Fibroblast of peridontal ligament (primary cell): ENCODE data around the gene SIGLEC5.

ENCODE experiments used
- DNase-seq: peaks from one replicate; pipeline ENCODE4 v3.0.0-alpha.2; 2010; ENCODE audit errors: extremely low read depth

SIGLEC5 gene

DNA sequence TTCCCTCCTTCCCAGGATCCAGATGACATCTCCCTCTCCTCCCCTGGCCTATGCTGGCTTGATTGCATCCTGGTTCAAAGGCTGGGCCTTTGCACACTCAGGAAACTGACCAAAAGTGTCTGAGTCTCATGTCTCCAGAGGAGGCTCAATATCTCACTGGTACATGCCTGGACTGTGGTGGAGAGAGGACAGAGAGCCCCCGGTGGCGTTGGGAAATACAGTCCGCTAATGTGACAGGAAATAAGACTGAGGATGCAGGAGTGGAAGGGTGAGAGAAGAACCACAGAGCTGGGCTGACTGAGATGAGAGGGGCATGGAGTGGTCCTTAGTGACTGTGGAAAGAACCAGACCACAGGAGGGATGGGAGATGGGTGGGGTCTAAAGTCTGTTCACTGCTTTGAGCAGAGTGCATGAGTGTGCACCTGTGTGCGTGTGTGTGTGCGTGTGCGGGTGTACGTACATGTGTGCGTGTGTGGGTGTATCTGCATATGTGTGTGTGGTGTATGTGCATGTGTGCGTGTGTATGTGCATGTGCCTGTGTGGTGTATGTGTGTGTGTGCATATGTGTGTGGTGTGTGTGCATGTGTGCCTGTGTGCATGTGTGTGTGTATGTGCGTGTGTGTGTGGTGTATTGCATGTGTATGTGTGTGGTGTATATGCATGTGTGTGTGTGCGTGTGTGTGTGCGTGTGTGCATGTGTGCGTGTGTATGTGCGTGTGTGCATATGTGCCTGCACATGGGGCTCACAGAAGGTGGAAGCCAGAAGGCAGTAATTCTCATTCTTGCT lies 1.9 kb downstream of the SIGLEC5 start:
- DNase-seq, result no peak

DNA sequence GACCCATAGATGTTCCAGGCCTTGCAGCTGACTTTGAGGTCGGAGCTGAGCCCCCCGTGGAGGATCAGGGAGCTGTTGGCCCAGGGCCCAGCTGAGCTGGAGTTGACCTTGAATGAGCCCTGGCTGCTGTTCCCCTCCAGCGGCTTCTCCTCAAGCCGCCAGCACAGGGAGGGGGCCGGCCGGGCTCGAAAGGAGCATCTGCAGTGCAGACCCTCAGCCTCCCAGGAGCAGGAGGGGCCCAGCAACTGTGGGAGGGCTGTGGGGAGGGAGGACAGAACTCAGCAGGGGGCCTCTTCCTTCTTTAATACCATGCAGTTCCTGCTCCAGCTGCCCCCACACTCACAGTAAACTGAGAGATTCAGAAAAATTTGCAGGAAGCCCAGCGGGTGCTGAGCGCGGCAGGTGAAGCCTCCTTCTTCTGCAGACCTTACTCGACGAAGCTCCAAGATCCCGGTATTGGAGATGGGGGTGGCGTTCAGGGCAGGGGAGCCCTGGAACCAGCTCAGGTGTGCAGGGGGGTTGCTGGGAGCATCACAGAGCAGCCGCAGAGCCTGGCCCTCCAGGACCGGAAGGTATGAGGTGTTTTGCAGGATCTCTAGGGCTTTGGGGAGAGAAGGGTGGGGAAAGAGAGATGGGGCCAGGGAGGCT lies 2.6 kb downstream of the SIGLEC5 start:
- DNase-seq, result no peak

DNA sequence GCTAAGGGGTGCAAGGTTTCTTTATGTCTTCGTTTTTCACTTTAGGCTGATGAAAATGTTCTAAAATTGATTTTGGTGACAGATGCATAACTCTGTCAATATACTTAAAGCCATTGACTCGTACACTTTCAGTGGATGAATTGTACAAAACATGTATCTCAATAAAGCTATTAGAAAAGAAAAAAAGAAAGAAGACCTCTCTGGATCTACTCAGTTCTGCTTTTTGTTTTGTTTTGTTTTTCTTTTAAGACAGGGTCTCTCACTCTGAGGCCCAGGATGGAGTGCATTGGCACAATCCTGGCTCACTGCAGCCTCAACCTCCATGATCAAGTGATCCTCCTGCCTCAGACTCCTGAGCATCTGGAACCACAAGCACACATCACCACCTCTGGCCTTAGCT lies 3.5 kb downstream of the SIGLEC5 start:
- no peak for DNase-seq

DNA sequence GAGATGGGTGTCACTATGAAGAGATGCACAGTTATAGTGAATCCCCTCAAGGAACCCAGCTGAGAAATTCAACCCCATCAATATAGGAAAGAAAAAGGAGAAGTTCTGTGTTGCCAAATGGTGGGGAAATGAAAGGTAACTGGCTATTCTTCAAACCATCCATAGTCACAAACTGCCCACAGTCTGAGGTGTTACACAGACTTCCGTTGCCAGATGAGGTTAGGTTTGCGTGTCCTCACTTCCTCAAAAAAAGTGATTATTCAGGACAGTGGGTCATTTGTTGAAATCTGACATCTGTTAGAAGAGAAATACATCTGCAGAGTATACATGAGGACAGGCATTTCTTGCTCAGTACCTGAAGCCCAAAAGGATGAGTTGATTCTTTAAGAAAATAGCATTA lies 9.0 kb downstream of the SIGLEC5 start:
- no peak for DNase-seq

DNA sequence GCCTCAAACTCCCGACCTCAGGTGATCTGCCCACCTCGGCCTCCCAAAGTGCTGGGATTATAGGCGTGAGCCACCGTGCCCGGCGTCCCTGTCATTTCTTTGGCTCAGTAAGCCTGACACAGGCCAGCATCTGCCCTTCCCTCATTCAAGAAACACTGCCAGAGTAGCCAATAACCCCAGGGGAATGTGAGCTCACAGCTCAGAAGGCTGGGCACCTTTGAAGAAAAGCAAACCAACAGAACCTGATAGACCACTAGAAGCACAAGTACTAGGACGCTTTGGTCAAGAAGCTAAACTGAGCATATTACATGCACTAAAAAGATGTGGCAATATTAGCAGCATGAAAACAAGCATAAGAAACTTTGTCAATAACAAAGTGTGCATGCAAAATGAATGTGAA lies 14.2 kb downstream of the SIGLEC5 start:
- DNase-seq, result no peak

DNA sequence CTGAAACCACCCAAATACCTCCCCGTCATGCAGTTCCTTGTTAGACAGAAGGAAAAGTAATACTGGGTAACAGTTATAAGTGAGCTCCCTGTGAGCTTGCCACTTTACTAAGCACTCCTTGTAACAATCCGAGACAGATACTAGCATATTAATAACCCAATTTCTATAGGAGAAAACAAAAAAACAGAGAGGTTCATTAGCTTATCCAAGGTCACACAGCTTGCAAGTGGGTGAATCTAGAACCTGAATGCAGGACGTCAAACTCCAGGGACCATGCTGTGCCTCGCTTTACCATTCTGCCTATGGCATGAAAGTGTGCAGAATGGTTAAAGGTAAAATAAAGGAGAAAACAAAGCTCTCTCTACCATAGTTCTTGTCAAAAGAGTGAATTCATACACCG lies 15.4 kb downstream of the SIGLEC5 start:
- no peak for DNase-seq

DNA sequence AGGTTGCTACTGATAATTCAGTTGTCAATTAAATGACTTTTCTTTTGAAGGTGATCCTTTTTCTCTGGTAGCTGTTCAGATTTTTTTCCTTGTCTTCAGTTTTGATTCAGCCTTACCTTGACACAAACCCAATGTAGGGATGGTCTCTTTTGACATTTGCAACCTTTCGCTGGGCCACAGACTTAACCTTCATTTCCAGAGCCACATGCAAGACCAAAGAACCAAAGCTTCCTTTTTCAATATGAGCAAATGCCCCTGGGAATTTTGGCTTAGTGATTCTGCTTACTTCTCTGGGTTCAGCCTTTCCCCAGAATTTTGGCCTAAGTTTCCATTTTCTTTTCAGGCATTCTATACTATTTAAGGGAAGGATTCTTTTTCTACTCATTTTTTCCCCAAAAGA lies 19.6 kb downstream of the SIGLEC5 start:
- DNase-seq, result no peak

DNA sequence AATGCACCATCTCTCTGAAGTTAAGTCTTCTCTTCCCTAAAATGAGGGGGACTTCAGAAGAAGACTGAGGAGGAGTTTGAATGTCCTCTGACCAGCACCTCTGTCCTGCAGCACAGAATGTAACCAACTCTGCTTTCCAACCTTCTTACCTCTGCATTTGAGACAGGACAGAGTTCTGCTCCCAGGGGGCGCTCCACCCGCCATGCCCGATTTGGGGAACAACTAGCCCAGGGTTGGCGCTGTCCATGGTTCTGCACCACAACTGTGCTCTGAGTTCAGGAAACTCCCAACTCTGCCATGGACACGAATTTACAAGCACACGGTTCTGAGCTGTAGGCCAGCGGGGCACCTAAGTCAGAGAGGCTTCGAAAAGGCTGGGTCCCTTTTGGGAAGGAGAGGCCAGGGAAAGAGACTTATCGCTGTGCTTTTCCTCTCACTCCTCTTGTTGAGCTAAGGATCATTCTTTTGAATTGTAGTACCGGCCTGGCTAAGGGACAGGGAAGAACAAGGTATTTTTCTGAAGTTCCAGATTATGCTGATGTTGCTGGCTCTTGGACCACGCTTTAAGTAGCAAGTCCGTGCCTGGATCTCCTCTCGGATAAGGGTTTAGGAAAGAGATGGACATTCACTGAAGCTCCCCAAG lies 22.2 kb downstream of the SIGLEC5 start:
- peak; percentile 37 for DNase-seq

DNA sequence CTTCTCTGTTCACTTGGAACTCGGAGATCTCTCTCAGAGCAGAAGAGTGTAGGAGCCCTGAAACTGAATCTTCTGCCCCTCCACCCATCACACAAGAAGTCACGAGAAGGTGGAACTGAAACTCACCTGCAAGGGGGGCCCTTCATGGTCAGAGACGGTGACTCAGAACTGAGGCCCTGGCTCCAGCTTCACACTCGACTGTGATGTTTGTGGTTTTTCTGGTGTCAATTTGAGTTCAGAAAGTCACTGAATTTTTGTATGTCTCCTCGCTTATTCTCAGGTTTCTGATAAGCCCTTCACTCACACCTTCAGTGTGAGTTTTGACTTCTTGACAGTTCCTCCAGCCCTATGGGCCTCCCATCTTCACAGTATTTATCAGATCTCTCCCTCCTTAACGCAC lies 23.1 kb downstream of the SIGLEC5 start:
- DNase-seq, result no peak

DNA sequence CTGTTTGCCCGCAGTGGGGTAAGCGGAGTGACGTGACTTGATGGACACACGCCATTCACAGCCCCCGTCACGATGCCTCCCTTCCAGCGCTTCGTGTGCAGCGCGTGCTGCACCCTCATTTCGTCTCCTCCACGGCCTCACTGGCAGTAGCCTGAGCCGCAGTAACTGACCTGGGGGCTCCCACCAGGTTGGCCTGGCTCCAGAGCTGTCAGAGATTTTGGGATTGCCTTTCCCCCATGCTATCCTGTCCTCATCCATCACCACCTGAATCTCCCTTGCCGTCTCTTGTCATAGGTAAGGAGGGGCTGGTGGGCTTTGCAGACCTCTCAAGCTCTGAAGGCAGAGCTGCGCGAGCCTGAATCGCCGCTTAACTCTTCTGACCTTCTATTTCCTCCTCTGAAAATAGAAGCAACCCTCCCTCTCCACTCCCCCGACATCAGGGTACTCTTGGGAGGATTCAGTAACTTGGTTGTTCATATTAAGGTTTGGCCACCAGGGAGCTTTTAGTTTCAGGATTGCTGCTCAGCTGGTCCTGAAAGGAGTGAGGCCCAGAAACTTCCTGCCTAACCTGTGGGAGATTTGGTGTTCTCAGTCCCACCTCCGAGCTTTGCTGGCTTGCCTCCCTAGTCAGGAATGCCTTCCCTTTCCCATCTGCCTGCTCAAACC lies 27.9 kb downstream of the SIGLEC5 start:
- DNase-seq, result no peak

DNA sequence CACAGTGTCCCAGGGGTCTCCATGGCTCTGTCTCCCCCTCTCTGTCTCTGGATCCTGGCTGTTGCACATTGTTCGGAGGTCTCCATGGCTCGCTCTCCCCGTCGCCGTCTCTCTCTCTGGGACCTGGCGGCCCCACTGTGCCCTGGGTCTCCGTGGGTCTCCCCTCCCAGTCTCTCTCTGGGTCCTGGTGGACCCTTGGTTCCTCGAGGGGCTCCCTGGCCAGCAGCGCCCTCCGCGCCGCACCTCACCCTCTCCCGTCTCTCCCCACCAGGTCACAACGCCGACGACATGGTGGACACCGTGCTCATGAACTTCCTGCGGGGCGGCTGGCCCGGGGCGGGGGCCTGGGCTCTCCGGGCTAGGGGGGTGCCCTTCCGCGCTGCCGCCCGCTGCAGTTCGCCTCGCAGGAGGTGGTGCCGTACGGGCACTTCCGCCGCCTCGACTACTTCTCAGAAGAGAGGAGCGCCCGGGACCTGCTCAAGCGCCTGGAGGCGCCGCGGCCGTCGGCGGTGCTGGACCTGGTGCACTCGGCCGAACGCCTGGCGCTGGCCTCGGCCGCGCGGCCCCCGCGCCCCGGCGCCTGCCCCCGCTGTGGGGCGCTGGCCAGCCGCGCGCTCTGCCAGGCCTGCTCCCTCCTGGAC lies 29.1 kb downstream of the SIGLEC5 start:
- no peak for DNase-seq

DNA sequence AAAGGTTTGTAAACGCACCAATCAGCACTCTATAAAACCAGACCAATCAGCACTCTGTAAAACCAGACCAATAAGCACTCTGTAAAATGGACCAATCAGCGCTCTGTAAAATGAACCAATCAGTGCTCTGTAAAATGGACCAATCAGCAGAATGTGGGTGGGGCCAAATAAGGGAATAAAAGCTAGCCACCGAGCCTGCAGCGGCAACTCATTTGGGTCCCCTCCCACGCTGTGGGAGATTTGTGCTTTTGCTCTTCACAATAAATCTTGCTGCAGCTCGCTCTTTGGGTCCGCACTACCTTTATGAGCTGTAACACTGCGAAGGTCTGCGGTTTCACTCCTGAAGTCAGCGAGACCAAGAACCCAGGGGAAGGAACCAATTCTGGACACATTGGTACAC lies 31.1 kb downstream of the SIGLEC5 start:
- DNase-seq, result no peak

DNA sequence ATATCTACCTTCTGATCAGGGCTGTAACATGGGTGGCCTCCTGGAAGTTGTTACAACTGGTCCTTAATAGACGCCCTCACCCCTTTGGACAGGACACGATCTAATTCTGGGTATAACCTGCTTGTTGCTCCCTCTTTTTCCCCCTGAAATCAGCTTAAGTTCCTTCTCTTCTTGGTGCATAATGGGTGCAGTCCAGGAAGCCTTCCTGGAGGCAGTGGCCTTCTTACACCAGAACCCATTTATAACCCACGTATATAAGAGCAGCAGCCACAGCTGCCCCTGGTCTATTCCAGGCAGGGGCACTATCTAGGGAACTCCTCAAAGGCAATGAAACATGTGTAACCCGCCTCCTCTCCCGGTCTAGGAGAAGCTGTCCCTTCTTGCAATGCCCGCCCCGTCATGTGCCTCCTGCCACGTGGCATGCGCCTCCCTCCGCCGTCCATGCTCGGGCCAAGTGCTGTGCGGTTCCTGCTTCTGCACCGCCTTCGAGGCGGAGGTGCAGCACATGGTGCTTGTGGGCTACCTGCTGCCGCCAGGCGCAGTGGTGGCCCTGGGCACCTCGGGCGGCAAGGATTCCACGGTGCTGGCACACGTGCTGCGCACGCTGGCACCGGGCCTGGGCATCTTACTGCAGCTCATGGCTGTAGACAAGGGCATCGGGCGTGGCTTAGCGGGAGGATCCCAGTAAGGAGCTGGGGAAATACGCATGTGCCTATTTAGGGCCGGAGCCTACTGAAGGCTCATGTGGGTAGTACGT lies 31.9 kb downstream of the SIGLEC5 start:
- DNase-seq, result no peak

DNA sequence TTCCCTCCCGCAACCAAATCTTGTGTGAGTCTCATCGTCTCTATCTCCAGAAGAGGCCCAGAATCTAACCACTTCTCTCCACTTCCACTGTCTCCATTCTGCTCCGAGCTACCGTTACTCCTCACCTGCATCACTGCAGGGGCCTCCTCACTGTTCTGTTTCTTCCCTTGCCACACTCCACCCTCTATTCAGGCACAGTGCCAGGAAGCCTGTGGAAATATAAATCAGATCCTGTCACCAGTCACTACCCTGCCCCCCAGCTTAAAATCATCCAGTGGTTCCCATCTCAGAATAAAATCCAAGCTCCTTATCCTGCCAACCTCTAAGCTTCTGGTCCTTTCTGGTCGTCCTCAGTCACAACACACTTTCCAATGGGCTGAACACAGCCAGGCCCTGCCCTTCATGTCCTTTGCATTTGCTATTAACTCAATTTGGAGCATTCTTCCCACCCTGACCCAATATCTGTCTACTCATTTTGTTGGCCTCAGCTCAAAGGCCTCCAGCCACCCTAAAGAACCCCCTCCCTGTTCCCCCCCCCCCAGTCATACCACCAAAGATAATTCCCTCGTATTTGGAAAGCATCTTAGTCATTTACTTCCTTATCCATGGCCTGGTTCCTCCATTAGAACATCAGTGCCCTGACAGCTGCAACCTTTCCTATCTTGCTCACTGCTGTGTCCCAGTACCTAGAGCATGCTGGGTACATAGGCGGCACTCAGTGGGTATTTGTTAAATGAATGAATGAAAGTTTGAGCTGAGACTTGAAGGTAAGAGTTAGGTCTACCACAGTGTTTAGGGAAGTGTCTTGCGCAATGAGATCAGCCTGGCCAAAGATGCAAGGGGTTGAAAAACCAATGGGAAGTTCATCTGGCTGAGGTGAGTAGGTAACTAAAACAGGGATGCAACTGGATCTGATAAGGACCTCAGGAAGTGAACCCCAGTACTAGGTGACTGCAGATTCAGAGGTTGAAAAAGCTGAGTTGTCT lies 34.7 kb downstream of the SIGLEC5 start:
- no peak for DNase-seq

DNA sequence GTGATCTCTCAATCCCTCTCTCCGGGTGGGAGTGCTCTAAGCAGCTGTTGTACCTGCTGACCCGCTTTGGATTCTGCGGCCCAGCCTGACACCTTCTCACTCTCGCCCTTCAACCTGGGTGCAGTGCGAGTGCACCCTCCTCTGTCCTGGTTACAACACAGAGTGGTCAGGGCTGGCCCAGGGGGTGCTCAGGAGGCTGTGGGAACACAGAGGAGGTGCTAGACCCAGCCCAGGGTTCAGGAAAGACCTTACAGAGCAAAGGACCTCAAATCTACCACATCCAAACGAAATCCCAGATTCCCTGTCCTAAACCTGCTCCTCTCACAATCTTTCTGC lies 35.5 kb downstream of the SIGLEC5 start:
- DNase-seq, result no peak

DNA sequence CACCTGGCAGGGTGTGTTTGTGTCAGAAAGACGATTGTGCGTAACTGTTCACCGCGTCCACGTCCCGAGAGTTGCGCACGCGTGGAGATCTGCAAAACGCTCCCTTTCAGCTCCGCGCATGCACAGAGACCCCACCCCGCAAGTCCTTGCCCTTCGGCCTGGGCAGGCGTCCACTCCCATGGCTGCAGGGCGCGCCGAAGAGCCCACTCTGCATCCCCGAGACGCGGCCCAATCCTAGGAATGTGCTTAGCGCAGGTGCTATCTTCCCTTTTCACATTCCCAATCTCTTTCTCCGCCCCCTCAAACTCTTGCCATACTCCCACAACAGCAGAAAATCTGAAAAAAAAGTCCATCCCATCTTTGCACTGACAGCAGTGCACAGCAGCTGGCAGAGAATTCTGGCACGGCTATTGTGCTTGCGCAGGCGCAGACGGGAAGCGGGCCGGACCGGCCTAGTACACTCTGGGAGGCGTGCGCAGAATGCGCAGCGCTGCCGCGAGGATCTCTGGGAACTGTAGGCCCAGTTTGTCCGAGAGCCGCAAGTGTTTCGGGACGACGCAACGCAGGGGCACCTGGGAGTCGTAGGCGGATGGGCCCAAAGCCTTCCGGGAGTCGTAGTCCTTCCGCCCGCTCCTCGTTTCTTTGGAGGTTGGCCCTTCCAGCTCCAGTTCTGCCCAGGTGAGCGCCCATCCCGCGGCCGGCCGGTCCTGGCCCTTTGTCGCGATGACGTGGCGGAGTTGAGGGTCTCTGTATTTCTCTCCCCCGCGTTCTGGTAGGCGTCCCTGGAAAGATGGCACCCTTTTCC lies 36.0 kb downstream of the SIGLEC5 start:
- peak; percentile 96 for DNase-seq

DNA sequence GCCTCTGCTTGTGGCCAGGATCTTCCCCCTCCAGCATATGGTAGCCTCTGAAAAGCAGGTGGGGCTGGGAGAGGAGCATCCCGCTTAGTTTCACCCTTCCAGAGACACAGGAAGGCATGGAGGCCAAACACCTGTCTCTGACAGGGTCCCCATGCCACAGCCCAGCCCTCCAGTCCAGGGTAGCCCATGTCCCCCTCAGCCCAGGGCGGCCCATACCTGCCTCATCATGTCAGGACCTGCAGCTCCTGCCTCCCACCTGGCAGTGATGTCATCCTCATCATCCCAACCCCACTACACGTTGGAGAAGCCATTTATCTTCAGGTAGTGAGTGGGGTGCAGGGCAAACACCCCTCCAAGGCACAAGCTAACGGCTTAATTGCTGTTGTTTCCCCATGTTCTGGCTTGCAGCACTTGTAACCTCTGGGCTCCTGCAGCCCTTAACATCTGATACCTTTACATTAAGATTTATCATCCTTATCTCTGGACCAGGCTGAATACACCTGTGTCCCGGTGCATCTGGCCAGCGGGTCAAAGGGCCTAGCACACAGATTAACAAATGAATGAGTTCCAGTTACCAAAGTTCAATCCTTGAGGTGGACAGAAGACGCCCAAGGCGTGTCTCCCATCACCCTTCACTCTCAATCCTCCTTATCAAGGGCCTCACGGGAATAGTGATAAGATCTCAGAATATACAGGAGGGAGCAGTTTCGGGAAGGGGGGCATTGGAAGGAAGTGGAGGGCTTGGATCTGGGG lies 36.9 kb downstream of the SIGLEC5 start:
- DNase-seq, result no peak

DNA sequence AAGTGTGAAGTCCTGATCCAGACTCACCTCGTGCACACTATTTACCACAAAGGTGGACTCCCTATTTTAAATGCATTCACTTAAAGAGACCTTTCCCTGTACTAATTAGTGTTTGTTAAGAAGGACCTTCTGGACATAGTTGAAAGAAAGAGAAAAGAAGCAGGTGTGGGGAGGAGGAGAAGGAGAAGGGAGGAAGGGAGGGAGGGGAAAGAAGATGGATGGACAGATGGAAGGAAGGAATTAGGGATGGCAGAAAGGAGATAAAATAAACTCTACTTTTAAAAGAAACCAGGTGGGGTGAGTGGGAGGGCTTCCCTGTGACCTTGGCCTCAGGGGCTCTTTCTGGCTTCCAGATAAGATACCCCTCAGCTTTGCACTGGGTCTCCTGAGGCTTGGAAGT lies 37.7 kb downstream of the SIGLEC5 start:
- DNase-seq, result no peak

DNA sequence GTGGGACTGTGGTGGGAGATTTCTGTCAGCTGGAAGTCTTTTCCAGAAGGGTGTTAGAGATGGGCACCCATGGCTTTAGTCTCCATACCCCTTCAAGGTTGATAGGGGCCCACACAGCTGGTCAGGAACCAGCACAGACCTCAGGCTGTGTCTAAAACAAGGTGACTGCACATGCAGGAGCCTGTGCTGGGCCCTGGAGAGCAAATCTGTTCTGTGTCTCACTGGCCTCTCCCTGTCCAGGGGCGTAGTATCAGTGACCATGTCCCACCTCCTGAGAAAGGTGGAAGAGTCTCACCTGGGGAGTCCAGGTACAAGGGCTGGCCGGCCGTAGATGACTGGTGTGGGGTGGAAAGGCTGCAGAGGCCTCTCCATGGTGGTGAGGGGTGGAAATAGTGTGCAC lies 39.8 kb downstream of the SIGLEC5 start:
- no peak for DNase-seq
